ENCODE measurements around the gene SLC6A7.

The SLC6A7 gene

GRCh38 chr5:150168864-150169263 is 21.0 kb upstream of the SLC6A7 start:
- TF ChIP-seq, protein P1, sequence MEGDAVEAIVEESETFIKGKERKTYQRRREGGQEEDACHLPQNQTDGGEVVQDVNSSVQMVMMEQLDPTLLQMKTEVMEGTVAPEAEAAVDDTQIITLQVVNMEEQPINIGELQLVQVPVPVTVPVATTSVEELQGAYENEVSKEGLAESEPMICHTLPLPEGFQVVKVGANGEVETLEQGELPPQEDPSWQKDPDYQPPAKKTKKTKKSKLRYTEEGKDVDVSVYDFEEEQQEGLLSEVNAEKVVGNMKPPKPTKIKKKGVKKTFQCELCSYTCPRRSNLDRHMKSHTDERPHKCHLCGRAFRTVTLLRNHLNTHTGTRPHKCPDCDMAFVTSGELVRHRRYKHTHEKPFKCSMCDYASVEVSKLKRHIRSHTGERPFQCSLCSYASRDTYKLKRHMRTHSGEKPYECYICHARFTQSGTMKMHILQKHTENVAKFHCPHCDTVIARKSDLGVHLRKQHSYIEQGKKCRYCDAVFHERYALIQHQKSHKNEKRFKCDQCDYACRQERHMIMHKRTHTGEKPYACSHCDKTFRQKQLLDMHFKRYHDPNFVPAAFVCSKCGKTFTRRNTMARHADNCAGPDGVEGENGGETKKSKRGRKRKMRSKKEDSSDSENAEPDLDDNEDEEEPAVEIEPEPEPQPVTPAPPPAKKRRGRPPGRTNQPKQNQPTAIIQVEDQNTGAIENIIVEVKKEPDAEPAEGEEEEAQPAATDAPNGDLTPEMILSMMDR (IDR thresholded peaks at IDR 0.05), result no peak

- TF ChIP-seq, protein P1 (IDR thresholded peaks at IDR 0.05), result no peak
Measured at GRCh38 chr5:150172145-150172544, 17.7 kb upstream of the SLC6A7 start.

GRCh38 chr5:150172556-150172955 is 17.3 kb upstream of the SLC6A7 start:
- TF ChIP-seq, protein P1 (IDR thresholded peaks at IDR 0.05), result no peak

GRCh38 chr5:150173161-150173560 is 16.7 kb upstream of the SLC6A7 start:
- TF ChIP-seq, protein P1 (IDR thresholded peaks at IDR 0.05), result no peak

DNA sequence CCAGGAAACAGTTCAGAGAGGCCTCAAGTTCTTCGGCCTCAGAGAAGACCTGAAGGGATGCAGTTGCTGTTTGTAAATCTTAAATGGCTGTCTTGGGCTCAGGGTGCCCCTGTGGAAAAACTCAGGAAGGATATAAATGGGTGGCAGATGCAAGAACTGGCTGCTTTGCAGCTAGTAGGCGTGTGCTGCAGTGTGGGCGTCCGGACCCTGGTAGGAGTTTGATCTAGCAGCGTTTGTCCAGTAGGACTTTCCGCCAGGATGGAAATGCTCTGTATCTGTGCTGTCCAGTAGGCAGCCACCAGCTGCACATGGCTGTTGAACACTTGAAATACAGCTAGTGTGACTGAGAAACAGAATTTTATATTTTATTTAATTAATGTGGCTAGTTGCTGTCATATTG is 15.6 kb upstream of the SLC6A7 start:
- TF ChIP-seq, protein P1 (IDR thresholded peaks at IDR 0.05), result no peak

GRCh38 chr5:150175076-150175475 is 14.8 kb upstream of the SLC6A7 start:
- TF ChIP-seq, protein P1 (IDR thresholded peaks at IDR 0.05), result no peak

DNA sequence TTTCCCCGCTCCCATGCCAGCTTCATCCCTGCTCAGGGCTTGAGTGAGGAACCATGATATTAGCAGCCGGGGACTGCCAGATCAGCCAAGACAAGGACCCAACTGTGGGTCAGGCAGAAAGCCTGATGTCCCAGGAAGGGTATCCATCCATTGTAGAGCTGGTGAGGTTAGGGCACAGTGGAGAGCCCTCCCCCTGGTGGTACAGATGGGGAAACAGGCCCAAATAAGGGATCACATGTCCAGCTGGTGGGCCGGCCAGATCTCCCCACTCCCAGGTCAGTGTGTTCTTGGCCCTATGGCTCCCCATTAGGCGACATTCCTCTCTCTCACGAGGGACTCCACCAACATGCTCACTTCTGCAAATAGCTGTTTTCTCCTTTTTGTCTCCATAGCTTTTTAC is 14.3 kb upstream of the SLC6A7 start:
- TF ChIP-seq, protein P1 (IDR thresholded peaks at IDR 0.05), result peak; percentile 27; the same call in 1 of the 2 replicates
